Right lung (tissue), 5 donors: ENCODE data around the gene BCAS3. TPM values are rescaled to one million over a fixed set of nuclear protein-coding genes. Genes with fewer than 3 reads are reported as not detected.

Experiments used
- DNase-seq, 2 donors: peaks; one replicate each; pipeline ENCODE4 v3.0.0-alpha.2; 2013
- polyA plus RNA-seq, 5 donors: library from polyadenylated mRNA; unstranded; fragments of 120-200 nt; gene quantifications; one replicate each; pipeline versions ENCODE4 v1.2.1 to v1.2.3, GENCODE V29; 2013; ENCODE audit warnings: inconsistent platforms in 1 of 5, low replicate concordance in 1 of 5; ENCODE audit not compliant: insufficient read length in 5 of 5, insufficient read depth in 1 of 5

The BCAS3 gene
- polyA plus RNA-seq, 5 donors: 21.9 to 29.2 (median 27.8) TPM

DNA sequence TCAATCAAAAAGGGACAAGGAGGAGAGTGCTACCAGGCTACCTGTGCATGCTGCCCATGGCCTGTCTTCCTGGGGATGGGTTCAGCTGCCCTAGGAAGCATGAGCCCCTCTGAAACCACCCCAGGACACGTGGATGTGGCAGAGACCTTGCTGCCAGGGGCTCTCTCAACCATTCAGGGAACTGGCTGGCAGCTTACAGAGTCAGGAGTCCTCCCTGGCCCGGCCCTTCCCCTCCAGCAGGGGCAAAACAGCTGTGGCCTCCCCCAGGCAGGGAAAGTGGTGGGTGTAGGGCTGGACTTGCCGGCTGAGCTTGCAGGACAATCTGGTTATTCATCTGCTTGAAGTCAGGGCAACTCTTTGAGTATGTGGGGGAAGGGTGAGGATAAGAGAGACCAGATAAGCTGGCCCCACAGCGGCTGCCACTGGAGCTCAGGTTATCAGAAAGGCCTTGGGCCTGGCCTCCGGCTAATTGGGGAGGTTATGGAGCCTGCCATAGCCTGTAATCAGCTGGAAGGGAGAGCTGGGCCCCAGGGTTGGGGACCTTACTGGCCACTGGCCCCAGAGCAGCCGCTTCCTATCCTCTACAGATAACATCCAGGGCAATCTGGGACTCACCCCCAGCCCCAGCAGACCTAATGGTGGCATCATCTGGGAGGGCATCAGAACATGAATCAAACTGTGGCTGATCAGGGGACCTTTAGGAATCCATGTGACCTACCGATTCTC is 716.4 kb downstream of the BCAS3 start:
- DNase-seq: no peak

DNA sequence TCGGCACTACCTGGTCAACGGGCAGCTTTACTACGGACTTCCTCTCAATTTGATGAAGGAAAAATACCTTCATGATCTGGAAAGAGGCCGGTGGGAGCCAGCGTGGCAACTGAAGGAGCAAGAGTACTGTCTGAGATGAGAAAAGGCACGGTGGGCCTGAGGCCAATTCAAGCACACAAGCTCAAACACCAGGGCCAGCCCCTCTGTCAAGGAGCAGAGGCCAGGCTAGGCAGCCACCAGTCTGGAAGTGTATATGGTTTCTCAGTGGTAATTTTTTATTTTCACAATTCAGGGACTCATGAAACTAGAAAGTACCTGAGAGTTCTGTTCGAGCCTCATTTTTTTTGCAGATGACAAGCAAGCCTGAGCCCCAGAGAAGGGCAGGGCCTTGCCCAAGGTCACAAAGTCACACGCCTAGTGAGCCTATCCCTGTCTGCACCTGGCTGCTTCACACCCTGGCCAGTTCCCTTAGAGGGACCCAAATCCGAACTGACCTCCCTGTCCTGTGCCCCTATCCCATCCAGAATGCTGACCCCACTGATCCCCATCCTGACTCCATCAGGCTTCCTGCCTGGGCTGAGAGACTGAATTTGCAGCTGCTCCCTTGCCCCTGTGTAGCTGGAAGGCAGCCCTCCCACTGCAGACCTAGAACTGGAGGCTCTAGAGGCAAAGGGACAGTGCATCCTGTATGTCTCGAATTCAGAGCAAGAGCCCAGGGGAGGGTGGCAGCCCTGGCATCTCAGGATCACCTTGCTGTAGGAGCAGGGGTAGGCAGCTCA is 717.2 kb downstream of the BCAS3 start:
- no peak for DNase-seq

DNA sequence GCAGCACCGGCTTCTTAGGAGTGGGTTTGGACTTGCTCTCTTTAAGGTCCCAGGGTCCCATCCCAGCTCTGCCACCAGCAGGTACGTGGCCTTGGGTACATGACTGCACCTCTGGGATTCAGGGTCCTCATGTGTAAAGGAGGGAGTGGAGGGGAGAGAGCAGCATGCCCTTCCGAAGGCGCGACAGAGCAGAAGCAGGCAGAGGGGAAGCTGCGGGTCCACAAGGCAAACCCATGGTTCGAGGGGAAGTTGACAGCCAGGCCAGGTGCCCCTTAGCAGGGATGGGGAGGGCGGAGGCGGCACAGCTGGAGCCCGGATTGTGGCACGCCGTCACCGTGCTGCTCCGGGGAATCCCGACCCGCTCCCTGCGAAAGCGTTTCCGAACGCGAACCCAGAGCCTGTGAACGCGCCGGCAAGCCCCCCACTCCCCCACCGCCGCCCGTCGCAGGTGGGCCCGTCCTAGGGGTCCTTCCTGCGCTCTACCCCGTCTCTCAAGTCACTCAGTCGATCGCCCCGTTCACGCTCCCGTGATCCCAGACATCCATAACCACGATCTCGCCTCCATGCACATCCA is 717.8 kb downstream of the BCAS3 start:
- no peak for DNase-seq

DNA sequence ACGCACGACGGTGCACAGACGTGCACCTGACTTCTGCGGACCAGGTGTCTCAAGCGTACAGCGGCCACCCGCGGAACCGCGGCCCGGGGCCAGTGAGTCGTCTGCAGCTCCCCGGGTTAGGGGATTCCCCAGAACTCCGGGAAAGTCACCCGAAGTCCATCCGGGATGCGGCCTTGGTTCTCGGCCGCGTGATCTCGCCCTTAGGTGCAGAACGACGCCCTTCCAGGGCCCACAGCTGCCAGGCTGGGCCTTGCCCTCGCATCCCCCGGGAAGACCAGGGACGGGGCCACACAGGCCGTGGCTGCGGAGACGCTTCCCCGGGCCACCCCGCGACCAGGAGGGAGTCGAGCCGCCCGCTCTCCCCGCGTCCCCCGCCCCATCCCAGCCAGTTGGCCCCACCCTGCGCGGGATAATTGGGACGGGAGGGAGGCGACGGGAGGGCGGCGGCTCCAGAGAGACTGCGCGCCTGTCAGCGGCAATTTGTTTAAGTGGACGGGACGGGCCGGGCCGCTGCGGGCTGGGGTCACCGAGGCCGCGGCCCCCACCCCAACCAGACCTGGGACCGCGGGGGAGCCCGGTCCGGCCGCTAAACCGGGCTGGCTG is 718.4 kb downstream of the BCAS3 start:
- no peak for DNase-seq

DNA sequence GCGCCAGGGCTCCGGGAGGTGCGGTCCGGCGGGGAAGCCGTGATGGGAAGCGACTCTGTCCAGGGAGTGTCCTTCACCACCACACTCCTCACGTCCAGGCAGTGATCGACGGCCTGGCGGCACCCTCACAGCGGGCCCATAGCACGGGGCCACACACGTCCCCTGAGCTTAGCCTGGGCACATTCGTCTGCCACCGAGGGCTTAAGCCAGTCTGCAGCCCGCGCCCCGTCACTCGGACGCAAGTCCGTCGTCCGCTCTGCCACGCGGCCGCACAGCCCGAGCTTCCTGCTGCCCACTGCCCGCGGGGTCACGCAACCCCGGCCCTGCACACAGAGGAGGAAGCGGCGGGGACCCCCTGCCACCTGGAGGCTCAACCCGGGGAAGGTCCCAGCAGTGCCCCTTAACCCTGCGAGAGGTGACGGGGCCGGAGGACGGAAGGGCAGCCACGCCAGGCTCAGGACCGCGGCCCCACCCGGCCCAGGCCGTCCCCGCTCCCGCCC is 719.0 kb downstream of the BCAS3 start:
- DNase-seq: no peak

DNA sequence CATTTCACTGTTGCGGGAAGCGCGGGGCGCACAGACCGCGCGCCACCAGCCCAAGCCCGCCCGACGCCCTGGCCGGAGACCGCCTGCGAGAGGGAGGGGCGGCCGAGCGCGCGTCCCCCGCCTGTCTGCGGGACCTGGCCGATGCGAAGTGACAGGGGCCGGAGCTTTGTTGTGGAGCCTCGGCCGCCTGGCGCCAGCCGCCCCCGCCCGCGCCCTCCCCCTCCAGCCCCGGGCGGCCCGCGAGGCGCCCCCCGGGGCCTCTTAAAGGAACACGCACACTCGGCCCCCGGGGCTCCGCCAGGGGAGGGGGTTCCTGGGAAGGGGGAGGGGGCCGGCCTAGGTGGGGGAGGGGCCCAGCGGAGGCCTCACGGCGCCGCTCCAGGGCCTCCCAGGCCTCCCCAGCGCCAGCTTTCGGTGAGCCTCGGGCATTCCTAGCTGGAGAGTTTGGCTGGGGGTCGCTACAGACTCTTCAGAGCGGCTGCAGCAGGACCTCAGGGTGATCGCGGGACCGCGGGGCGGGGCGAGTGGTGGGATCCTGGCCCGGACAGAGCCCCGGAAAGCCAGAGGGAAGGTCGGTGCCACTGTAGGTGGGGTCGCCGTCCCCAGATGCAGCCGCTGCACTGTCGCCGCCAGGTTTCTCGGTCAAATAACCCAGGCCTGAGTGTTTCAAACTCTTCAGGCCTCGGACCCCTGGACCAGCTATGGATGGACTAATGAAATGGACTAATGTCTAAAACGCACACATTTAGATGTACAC is 719.6 kb downstream of the BCAS3 start:
- DNase-seq: peak; percentile 81 to 84

DNA sequence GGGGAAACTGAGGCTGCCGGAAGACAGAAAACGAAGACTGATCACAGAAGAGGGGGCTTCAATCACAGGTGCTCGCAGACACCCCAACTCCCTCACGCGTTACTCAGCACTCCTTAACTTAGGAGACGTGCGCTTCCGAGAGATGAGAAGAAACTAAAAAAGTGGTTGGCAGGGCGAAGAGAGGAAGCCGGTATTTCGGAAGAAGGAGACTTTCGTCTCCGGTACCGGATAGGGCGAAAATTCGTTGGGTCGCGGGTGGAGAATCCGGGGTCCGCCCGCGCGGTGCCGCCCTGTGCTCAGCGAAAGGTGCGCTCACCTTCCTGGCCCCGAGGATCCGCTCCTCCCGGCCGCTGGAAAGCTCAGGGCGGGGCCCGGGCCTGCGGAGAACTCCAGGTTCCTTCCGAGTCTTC is 721.1 kb downstream of the BCAS3 start:
- DNase-seq: no peak

DNA sequence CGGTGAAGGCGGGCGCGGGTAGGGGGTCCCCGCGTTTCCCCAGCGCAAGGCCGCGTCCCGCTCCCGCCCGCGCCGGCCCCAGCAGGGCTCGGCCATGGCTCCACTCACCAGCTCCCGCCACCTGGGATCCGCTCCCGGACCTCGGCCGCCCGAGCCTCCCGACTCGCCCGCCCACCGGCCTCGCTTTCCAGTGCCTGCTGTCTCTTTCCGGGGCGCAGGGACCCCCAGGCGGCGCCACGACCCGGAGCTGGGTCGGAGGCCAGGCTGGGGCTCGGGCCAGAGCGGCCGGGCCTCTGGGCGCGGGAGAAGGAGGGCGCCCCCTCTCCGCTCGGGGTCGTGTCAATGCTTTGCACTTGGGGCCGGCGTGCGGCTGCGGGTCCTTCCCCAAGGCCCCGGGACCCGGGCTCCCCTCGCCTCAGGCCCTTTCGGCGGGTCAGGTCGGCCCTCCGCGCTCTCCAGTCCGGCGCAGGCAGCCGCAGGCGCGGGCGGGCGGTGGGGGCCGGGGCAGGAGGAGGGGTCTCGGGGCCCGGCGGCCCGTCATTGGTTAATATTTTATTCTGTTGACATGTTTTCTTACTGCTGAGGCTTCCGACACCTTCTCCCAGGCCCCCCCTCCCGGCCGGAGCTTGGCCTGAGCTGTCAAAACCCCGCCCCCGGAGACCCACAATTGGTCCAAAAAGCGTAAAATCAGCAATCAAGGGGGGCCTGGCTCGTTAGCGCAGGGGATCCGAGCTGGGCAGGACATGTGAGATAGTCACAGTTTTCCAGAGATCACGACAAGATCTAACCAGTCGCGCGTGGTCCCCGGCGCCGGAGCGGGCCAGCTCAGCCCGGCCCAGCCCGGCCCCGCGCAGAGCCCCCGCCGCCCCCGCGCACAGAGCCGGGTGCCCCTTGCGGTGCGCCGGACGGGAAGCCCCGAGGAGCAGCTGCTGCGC is 721.7 kb downstream of the BCAS3 start, which contains the start of gene TBX2:
Gene TBX2, plus strand, starts transcription at position 713 of the 935 bp plus-strand sequence. CDS start 334 bp downstream, outside the sequence.
- DNase-seq: peak; percentile 96 to 97

DNA sequence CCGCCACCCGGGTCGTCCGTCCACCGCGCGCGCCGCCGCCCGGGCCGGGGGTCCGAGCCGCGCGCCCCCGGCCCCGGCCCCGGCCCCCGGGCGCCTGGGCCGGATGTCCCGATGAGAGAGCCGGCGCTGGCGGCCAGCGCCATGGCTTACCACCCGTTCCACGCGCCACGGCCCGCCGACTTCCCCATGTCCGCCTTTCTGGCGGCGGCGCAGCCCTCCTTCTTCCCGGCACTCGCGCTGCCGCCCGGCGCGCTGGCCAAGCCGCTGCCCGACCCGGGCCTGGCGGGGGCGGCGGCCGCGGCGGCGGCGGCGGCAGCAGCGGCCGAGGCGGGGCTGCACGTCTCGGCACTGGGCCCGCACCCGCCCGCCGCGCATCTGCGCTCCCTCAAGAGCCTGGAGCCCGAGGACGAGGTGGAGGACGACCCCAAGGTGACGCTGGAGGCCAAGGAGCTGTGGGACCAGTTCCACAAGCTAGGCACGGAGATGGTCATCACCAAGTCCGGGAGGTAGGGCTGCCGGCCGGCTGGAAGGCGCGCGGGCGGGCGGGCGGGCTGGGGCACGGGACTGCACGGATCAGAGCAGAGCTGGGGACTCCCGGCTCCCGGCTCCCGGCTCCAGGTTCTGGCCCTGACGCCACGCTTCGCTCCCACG is 722.5 kb downstream of the BCAS3 start:
- no peak for DNase-seq

DNA sequence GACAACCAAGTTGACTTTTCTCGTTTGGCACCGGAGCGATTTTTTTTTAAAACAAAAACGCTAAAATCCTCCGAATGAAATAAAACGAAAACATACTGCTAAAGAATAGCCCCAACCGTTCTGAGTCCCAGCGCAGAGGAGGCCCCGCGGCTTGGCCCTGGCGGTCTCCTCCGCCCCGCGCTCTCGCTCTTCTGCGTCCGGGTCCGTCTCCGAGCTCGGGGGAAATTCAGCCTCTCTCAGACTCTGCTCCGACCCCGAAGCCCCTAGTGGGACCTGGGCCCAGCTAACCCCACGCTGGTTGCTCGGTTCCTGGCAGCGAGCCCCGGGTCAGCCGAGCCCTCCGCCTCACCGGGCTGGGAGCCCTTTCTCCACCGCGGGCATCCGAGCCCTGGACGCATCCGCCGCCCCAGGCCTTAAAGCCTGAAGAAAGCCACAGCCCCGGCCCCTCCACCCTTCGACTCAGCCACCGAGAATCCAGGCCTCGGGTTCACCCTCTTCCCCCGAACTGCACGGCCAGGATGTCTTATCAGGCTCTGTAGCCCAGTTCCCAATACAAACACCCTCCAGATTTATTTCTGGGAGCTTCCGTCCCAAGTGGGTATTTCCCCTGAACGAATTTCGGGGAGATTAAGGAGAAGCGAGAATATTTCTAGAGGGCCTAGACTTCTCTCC is 723.2 kb downstream of the BCAS3 start:
- no peak for DNase-seq

DNA sequence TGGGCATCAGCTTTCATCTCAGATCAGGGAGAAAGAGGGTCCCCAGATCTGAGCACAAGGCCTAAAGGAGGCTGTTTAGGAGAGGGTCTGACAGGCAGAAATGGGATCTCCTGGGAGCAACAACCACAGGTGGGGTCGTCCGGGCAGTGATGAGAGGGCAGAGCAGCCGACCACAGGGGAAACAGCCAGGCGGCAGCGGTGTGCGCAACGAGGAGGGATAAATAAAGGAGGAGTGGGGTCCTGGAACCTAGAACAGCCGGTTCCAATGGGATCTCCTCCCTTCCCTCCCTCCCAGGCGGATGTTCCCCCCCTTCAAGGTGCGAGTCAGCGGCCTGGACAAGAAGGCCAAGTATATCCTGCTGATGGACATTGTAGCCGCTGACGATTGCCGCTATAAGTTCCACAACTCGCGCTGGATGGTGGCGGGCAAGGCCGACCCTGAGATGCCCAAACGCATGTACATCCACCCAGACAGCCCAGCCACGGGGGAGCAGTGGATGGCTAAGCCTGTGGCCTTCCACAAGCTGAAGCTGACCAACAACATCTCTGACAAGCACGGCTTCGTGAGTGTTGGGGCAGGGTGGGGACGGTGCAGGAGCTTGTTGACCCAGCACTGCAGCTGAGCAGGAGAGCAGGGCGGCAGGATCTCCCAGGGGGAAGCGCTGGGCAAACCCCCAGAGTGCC is 723.9 kb downstream of the BCAS3 start:
- no peak for DNase-seq

DNA sequence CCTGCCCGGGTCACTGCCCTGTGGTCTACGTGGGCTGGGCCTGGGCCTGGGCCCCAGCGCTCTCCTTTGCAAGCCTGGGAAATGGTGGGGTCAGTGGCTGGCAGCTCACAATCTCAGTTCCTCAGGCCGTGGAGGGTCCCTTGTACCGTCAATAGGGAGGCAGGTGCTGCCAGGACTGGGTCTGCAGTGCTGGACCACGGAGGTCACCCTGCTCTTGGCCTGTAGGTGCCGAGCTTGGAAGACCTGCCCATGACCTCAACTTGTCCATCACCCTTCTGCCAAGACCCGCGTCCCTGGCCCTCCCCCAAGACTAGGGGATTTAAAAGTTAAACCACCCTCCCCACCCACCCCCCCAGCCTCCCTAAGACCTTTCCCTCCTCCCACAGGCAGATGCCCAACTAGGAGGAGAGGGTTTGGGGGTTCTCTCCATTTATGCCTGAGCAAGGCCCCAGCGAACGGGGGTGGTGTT is 724.5 kb downstream of the BCAS3 start:
- no peak for DNase-seq

DNA sequence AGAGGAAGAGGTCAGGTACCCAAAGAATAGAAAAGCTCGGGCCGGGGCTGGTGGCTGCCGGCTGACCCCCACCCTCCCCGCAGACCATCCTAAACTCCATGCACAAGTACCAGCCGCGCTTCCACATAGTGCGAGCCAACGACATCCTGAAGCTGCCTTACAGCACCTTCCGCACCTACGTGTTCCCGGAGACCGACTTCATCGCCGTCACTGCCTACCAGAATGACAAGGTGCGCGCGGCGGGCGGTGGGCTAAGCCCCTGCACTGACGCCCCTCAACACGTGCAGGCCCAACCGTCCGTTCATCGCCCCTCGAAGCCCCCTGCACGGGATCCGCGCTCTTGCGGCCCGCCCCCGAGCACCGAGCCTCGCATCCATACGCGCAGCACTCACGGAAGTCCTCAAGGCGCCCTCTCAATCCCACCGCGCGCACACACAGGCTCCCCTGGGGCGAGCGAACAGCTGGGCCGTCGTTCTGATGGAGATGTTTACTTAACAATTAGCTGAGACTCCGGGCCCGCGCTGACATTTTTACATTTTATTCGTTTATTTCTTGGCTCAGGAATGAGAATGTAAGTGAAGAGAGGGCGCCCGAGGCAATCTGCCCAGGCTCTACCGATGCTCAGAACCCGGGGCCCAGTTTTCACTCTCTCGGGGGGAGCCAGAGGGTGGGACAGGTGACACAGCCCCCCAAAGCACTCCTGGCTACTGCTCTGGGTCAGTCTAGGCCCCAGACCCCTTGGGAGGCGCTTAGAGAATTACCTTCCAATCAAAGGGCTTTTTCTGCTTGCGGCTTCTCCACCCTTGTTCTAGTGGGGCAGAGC is 725.5 kb downstream of the BCAS3 start:
- no peak for DNase-seq

DNA sequence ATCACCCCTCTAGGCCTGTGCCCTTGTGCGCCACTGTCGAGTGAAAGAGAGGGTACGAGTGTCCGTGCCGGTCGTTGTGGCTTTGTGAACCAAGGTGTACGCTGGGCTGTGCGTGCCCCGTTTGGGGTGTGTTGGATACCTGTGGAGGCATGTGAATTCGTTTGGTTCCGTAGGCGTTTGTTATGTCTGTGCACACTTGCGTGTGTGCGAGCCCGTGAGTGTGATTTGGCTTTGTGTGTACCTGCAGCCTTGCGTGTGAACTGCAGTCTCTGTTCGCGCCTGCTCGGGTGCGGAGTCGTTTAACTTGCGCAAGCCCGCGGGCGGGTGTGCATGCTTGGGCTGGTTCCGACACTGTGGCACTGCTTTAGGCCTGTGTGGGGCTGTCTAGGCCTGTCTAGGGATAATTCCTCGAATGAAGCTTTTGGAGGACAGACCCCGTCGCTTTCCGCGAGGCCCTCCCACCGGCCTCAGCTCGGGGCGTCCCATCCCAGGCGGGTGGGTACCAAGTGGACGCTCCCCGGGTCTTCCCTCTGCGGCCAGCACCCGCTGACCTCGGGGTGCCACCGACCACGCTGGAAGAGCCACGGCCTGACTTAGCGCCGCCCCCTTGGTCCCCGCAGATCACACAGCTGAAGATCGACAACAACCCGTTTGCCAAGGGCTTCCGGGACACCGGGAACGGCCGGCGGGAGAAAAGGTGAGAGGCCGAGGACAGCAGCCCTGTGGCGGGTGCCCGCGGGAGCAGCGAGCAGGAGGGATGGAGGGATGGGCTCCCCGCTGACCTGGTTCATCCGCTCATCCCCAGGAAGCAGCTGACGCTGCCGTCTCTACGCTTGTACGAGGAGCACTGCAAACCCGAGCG is 726.4 kb downstream of the BCAS3 start:
- no peak for DNase-seq

DNA sequence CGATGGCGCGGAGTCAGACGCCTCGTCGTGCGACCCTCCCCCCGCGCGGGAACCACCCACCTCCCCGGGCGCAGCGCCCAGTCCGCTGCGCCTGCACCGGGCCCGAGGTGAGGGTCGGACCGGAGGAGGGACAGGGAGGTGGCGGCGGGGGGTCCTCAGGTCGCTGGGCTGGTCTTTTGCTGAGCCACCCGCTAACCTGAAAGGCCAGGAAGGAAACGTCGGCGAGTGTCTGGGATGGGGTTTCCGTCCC is 726.9 kb downstream of the BCAS3 start:
- no peak for DNase-seq

DNA sequence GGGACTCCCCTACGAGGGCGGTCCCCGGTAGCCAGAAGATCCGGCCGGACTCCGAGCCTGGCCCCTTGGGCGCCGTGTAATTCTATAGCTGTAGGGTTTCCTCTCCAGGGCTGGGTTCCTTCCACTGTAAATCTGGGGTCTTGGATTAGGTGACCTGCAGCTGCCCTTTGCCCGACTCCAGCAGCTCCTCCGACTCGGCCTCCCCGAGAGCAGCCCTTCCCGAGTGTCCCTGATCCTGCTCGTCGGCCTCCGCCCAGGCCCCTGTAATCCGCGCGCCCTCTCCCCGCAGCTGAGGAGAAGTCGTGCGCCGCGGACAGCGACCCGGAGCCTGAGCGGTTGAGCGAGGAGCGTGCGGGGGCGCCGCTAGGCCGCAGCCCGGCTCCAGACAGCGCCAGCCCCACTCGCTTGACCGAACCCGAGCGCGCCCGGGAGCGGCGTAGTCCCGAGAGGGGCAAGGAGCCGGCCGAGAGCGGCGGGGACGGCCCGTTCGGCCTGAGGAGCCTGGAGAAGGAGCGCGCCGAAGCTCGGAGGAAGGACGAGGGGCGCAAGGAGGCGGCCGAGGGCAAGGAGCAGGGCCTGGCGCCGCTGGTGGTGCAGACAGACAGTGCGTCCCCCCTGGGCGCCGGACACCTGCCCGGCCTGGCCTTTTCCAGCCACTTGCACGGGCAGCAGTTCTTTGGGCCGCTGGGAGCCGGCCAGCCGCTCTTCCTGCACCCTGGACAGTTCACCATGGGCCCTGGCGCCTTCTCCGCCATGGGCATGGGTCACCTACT is 727.4 kb downstream of the BCAS3 start:
- DNase-seq: no peak
